DMS153 treated with DMSO at 0.1 percent for 48 hours (cell line): Measurements from ENCODE around the gene ZNF511.
"Not testable (repeated sequence)": the region's sequence is repeated elsewhere in the genome, so short reads cannot be mapped to it uniquely, and the experiment has no call there.

ENCODE experiments used
- DNase-seq: peaks from one replicate; lab custom pipeline; 2025; ENCODE audit not compliant: unreplicated experiment; lab: John Stamatoyannopoulos, UW

ZNF511 gene

DNA sequence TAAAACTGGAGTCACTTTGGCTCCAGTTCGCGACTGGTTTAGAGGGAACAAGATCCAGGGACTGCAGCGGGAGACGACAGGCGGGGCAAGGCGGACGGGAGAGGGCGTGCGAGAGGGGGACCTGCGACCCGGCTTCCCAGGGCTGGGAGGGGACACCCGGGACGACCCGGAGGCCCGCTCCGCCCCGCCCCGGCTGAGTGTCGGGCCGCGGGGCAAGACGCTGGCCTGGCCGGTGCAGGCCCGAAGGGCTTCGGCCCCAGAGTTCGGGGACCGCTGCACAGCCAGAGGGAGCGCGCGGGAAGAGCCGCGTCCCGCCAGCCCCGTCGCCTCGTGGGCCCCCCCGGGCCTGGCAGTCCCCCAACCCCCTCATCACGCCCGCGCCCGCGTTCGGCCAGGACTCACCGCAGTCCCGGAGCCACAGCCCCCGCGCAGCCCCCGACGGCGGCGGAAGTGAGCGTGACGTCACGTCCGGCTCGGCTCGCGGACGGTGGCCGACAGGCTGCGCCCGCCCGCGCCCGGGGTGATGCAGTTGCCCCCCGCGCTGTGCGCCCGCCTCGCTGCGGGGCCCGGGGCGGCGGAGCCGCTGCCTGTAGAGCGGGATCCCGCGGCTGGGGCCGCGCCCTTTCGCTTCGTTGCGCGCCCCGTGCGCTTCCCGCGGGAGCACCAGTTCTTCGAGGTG is at the start of gene ZNF511, which contains the start of gene TUBGCP2:
ZNF511 (plus strand) TSS at position 494 of the 679 bp plus-strand sequence; CDS start at position 524, 30 bp downstream.
TUBGCP2 (minus strand) TSS at position 452 of the 679 bp plus-strand sequence. CDS start 5,931 bp downstream, outside the sequence.
- peak; percentile 58 for DNase-seq

- DNase-seq: no peak
These were observed 49.1 kb upstream of the ZNF511 start for GRCh38 chr10:133259602-133259989.

DNA sequence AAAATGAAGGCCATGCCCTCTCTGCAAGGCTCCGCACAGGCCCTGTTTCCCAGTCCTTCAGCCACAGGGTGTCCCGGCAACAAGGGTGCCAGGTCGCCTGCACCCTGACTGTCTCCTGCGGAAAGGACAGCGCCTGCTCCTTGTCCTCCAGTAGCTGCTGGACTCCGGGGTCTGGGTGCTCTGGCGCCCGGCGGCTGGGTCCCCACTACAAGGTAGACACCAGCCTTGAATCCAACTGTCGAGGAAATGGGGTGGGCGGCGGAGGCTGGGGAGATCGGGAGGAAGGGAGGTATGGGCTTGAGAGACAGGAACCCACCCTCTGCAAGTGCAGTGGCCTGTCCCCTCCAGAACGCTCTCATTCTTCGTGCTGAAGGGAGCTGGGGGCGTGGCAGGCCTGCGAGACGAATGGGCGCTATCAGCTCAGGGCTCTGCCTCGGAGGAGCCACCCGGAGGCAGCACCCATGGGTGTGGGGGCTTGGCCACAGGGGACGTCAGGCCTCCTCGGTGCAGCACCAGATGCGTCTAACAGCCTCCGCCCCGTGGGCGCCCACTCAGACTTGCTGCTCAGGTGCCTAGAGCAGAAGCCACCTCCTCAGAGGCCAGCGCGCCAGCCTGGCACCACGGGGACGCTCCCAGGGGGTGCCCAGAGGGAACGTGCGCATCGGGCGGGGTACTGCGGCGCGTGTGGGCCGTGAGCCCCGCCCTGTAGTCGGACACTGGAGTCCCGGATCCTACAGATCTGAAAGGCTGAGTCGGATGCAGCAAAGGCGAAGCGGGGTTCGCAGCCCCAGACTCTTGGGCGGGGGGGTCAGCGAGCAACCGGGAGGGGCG is 47.6 kb upstream of the ZNF511 start:
- peak; percentile 51 for DNase-seq

DNA sequence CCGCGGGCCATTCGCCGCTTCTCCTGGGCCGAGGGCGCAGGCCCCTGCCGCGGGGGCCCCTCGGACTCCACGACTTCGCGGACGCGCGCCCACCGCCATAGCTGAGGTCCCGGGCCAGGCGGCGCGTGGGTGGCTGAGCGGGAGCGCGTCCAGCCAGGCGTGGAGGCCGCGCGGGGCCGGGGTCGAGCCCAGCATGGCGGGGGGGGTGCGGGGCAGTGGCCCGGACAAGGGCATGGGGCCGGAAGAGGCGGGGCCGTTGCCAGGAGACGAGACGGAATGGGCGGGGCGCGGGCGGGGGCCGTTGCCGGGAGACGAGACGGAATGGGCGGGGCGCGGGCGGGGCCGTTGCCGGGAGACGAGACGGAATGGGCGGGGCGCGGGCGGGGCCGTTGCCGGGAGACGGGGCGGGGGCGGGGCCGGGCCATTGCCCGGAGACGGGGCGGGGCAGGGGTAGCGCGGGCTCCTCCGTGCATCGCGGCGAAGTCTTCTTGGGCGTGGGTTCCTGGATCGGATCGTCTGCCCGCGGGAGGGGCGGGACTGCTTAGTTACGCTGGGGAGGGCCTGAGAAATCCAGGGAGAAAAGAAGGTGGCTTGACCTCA is 46.9 kb upstream of the ZNF511 start:
- DNase-seq: no peak

- no peak for DNase-seq
These were observed 46.0 kb upstream of the ZNF511 start for GRCh38 chr10:133262696-133263095.

- no peak for DNase-seq
These were observed 45.0 kb upstream of the ZNF511 start for GRCh38 chr10:133263674-133264073.

GRCh38 chr10:133264461-133264860 is 44.3 kb upstream of the ZNF511 start:
- DNase-seq: no peak

- not testable (repeated sequence) for DNase-seq
These were observed 43.7 kb upstream of the ZNF511 start for GRCh38 chr10:133265052-133265451.

GRCh38 chr10:133266056-133266795 is 42.5 kb upstream of the ZNF511 start:
- DNase-seq: no peak

GRCh38 chr10:133267293-133267692 is 41.4 kb upstream of the ZNF511 start:
- DNase-seq: no peak

DNA sequence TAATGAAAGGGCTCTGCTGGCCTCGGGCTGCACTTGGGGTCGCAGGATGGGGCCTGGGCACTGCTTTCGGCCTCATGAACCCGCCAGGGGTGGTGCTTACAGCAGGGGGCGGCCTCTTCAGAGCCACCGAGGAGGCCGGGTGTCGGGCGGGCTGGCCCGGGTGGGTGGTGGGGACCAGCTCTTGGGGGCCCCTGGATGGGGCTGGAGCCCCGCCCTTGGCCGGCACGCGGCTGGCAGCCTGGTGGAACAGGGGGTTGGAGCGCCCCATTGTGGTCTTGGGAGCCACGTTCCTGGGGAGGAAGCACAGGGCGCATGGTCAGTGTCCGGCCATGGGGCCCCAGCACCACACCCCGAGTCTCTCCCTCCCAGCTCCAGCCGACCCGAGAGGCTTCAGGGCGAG is 40.9 kb upstream of the ZNF511 start:
- DNase-seq: no peak

GRCh38 chr10:133268532-133268931 is 40.2 kb upstream of the ZNF511 start:
- no peak for DNase-seq

GRCh38 chr10:133269367-133269766 is 39.3 kb upstream of the ZNF511 start:
- DNase-seq: no peak

DNA sequence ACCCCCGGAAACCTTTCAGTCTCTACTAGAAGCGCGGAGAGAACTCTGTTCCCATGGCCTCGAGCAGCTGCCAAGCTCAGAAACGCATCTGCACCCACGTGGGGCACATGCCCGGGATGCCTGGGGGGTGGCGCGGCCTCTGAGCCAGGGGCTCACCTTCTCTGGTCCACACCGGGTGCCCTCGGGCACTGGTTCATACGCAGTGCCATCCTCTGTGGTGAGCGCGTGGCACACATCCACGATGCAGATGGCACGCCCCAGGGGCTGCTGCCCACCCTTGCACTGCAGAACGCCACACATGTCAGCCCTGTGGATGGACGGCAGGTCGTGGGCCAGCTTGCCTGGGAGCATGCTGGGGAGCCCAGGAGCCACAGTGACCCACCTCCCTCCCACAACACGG is 38.5 kb upstream of the ZNF511 start:
- DNase-seq: no peak

DNA sequence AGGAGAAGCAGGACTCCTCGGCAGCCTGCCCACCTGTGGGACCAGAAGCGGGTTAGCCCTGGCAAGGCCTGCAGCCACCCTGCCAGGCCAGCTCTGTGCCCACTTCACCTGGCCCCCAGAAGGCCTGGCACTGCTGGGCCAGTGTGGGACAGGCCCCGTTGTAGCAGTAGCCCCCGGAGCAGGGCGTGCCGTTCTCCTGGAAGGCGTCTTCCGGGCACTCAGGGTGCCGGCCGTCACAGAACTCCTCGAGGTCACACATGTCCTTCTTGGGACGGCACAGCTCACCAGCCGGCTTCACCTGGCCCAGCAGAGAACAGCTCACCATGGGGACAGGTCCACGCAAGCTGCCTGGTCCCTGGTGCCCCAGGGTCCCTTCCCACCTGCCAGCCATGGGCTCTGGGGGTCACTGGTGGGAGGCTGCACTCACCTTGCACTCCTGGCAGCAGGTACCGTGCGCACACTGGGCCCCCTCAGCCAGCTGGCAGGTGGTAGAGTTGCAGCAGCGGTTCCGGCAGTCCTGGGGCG is 37.9 kb upstream of the ZNF511 start:
- no peak for DNase-seq

DNA sequence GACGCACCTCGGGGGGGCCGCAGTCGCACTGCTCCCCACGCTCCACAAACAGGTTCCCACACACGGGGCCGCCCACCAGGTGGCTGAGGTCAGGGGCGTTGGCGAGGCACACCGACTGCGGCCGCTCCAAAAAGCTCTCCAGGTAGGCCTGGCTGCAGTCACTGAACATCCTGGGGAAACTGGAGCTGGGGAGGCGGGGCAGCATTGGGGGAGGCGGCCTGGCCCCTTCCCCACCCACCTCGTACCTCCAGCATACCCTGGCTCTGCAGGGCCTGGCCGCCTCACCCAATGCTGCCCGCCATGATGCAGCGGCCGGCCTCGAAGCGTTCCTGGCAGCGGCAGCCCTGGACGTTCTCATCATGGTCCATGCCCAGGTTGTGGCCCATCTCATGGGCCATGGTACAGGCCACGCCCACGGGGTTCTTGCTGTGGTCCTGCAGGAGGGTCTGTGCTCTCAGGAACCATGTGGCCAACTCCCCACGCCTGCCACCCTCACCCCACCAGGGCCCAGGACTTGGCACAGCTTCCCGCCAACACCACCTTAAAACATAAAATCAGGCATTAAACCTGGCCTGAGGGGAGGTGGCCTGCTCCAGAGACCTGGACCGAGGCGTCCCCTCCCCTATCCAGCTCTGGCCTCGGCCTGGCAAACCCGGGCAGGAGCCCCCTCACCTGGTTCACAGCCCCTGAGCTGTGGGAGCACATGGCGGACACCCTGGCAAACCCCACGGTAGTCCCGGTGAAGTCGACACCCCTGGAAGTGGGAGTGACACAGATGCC is 37.0 kb upstream of the ZNF511 start:
- no peak for DNase-seq

- DNase-seq: no peak
These were observed 36.3 kb upstream of the ZNF511 start for GRCh38 chr10:133272301-133272963.

- DNase-seq: no peak
These were observed 35.7 kb upstream of the ZNF511 start for GRCh38 chr10:133272964-133273420.

GRCh38 chr10:133273534-133274143 is 35.1 kb upstream of the ZNF511 start:
- DNase-seq: no peak
